Thoracic aorta (tissue), 2 donors: ENCODE results near the gene SYNE1. TPM values are rescaled to one million over a fixed set of nuclear protein-coding genes. Genes with fewer than 3 reads are reported as not detected.
"Not testable (repeated sequence)": the region's sequence is repeated elsewhere in the genome, so short reads cannot be mapped to it uniquely, and the experiment has no call there.

ENCODE experiments used
- ATAC-seq: fragments of 150-250 bp; one replicate; pipeline ENCODE4 v1.8.0; 2017; ENCODE audit warnings: low read depth; ENCODE audit not compliant: insufficient number of reproducible peaks, low FRiP score
- DNase-seq: peaks from one replicate; pipeline ENCODE4 v3.0.0-alpha.2; 2020; ENCODE audit warnings: low spot score
- H3K27ac ChIP-seq, 2 donors: fragments of 200-600 bp; sonication (generic); 1 replicate in 1 of 2; 2 replicates in 1 of 2; pipeline ENCODE4 v1.5.1; 2016; ENCODE audit warnings: mild to moderate bottlenecking in 2 of 2, moderate library complexity in 2 of 2
- H3K27me3 ChIP-seq: fragments of 200-600 bp; sonication (generic); replicated peaks from 2 replicates; pipeline ENCODE4 v1.6.0; 2016; ENCODE audit warnings: mild to moderate bottlenecking; ENCODE audit not compliant: insufficient read depth
- H3K36me3 ChIP-seq: fragments of 200-600 bp; sonication (generic); one replicate; pipeline ENCODE4 v1.5.1; 2016
- H3K4me1 ChIP-seq, 2 donors: fragments of 200-600 bp; sonication (generic); 1 replicate in 1 of 2; 2 replicates in 1 of 2; pipeline versions ENCODE4 v1.5.1 to v1.6.0; 2016; ENCODE audit warnings: low read depth in 2 of 2, mild to moderate bottlenecking in 1 of 2; ENCODE audit not compliant: control insufficient read depth in 1 of 2
- H3K4me3 ChIP-seq: fragments of 200-600 bp; sonication (generic); 2 replicates; pipeline ENCODE4 v1.5.1; 2016; ENCODE audit warnings: mild to moderate bottlenecking
- H3K9me3 ChIP-seq: fragments of 200-600 bp; sonication (generic); 2 replicates; pipeline ENCODE4 v1.5.1; 2016
- CTCF ChIP-seq: fragments of 200-600 bp; sonication (generic); IDR thresholded peaks from one replicate; pipeline ENCODE4 v1.5.1; 2019; ENCODE audit warnings: antibody characterized with exemption
- total RNA-seq, 2 donors: library from RNA; depleted of rRNA; stranded (reverse); fragments of >200 nt; gene quantifications; one replicate each; pipeline versions ENCODE4 v1.1.0 to v1.2.3, GENCODE V29; 2016

Gene SYNE1
- total RNA-seq, 2 donors from 2014 or later, result 462 to 552 TPM

- no peaks in the 10 kb centered on the region for H3K9me3 ChIP-seq
- no peaks in the 10 kb centered on the region for H3K36me3 ChIP-seq
- ATAC-seq (no peak), DNase-seq (no peak)
- H3K4me3 ChIP-seq, result no peak overlapping the region
- H3K4me1 ChIP-seq, result no peaks in the 10 kb centered on the region
- H3K27me3 ChIP-seq, result no peaks in the 10 kb centered on the region
- no peak overlapping the region for H3K27ac ChIP-seq
- no peak for TF ChIP-seq CTCF
Observed at GRCh38 chr6:152532556-152533422, 104.4 kb downstream of the SYNE1 start.

- DNase-seq, result no peak
- no peak for TF ChIP-seq CTCF
- Histone ChIP-seq H3K27ac (no peak overlapping the region), H3K27me3 (no peaks in the 10 kb centered on the region), H3K4me3 (no peak overlapping the region), H3K4me1 (no peaks in the 10 kb centered on the region), H3K36me3 (no peaks in the 10 kb centered on the region), H3K9me3 (no peaks in the 10 kb centered on the region)
- ATAC-seq, result no peak
Observed at GRCh38 chr6:152531659-152532058, 105.5 kb downstream of the SYNE1 start.

GRCh38 chr6:152529369-152529768 is 107.8 kb downstream of the SYNE1 start:
- no peak overlapping the region for H3K27ac ChIP-seq
- ATAC-seq (no peak), DNase-seq (no peak)
- TF ChIP-seq CTCF, result no peak
- H3K36me3 ChIP-seq, result no peaks in the 10 kb centered on the region
- no peaks in the 10 kb centered on the region for H3K9me3 ChIP-seq
- no peak overlapping the region for H3K4me3 ChIP-seq
- H3K4me1 ChIP-seq, result no peaks in the 10 kb centered on the region
- no peaks in the 10 kb centered on the region for H3K27me3 ChIP-seq

DNA sequence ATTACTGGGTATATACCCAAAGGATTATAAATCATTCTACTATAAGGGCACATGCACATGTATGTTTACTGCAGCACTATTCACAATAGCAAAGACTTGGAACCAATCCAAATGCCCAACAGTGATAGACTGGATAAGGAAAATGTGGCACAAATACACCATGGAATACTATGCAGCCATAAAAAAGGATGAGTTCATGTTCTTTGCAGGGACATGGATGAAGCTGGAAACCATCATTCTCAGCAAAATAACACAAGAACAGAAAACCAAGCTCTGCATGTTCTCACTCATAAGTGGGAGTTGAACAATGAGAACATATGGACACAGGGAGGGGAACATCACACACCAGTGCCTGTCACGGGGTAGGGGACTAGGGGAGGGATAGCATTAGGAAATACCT is 123.0 kb downstream of the SYNE1 start:
- not testable (repeated sequence) for DNase-seq, H3K4me1 ChIP-seq, H3K9me3 ChIP-seq, H3K36me3 ChIP-seq, H3K27ac ChIP-seq, H3K27me3 ChIP-seq, ATAC-seq, H3K4me3 ChIP-seq

DNA sequence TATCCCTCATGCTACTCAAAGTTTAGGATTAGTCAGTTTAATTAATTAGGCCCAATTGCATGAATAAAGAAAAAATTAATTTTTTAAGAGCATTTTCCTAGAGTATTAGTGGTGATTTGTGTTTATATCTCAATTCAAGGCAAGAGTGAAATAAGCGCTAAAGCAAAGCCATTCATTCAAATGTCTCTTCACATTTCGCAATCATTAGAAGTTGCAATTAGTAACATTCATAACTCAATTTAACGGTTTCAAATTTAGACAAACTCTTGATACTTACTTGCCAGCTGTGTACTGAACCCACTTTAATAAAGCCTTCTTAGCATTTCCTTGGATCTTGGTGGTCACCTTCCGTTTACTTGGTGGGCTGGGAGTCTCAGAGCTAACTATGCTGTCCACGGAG is 127.2 kb downstream of the SYNE1 start:
- H3K27me3 ChIP-seq, result no peaks in the 10 kb centered on the region
- H3K27ac ChIP-seq, result no peak overlapping the region
- H3K4me3 ChIP-seq, result no peak overlapping the region
- TF ChIP-seq CTCF, result no peak
- H3K36me3 ChIP-seq, result no peaks in the 10 kb centered on the region
- no peak for ATAC-seq
- H3K9me3 ChIP-seq, result no peaks in the 10 kb centered on the region
- DNase-seq, result no peak
- H3K4me1 ChIP-seq, result no peaks in the 10 kb centered on the region

GRCh38 chr6:152508477-152508876 is 128.7 kb downstream of the SYNE1 start:
- Histone ChIP-seq H3K4me3 (no peak overlapping the region), H3K27me3 (no peaks in the 10 kb centered on the region), H3K4me1 (no peaks in the 10 kb centered on the region), H3K27ac (no peak overlapping the region), H3K36me3 (no peaks in the 10 kb centered on the region), H3K9me3 (no peaks in the 10 kb centered on the region)
- no peak for ATAC-seq
- no peak for DNase-seq
- TF ChIP-seq CTCF, result no peak
